Measurements from ENCODE around the gene ITIH1. TPM values are rescaled to one million over a fixed set of nuclear protein-coding genes. Genes with fewer than 3 reads are reported as not detected.

The ITIH1 gene
- total and polyA plus RNA-seq, 9 of the 15 experiments (the other 6 are each of a cell fraction or from before 2014, with no cell fraction given): 0.31 TPM; not detected in 8

DNA sequence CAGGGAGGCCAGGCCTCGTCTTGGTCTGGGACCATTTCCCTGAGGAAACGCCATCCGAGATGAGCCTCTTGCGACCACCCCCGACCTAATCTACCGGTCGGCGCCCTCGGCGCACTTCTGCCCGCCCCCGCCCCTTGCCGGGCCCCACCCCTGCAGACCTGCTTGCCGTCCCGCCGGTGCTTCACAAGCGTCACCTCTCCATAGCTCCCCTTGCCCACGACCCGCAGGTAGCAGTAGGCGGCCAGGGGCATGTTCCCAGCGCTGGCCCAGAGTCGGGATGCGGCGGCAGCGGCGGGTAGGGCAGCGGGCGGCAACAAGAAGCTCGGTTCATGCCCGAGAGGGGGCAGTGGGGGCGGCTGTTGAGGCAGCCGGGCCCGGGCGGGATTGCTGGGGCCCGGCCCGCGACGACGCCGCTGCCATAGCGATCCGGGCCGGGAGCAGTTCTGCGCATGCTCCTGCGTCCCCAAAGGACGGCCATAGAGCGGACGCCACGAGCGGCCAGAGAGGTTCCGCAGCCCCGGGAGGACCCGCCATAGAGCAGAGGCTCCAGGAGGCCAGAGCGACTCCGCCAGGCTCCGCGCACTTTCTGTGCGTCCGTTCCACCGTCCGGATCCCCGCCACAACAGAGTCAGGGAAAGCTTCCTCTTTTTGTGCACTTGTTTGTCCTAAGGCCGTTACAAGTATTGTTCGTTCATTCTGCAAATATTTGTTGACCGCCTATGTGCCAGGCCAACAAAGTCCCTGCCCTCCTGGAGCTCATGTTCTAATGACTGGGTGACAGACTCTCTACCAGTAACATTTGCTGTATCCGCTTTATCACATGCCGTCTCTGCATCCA is 6.7 kb upstream of the ITIH1 start, which contains the start of gene NEK4 (continued):
- TF ChIP-seq BRD9 (IDR thresholded peaks at IDR 0.05; ENCODE audit: low read depth, partially characterized antibody) (no peak), NCOA2 (IDR thresholded peaks at IDR 0.05; ENCODE audit: partially characterized antibody in 2 of 2) (no peak), PHB (CRISPR knock-in tag; IDR thresholded peaks at IDR 0.05) (no peak), BRD4 (IDR thresholded peaks at IDR 0.05) (peak; percentile 46; the same call in 1 of the 2 replicates), POLR2H (tag; IDR thresholded peaks at IDR 0.05; ENCODE audit: low read depth) (peak; percentile 84), ZNF785 (CRISPR knock-in tag; IDR thresholded peaks at IDR 0.05) (no peak), HMGN3 (IDR thresholded peaks at IDR 0.05; ENCODE audit: borderline replicate concordance, extremely low read depth, insufficient read length, low read depth, low read length) (no peak), ZNF507 (tag; conservative IDR thresholded peaks at IDR 0.05) (no peak), NR2F6 (CRISPR knock-in tag; IDR thresholded peaks at IDR 0.05) (no peak), BDP1 (IDR thresholded peaks at IDR 0.05; ENCODE audit: insufficient read depth, insufficient read length) (no peak), MED1 (CRISPR knock-in tag; IDR thresholded peaks at IDR 0.05; ENCODE audit: borderline replicate concordance) (no peak), MYC (IDR thresholded peaks at IDR 0.05; ENCODE audit: low read depth, low read length) (peak; percentile 41; the same call in 1 of the 2 replicates), MYC (CRISPR knock-in tag; IDR thresholded peaks at IDR 0.05; ENCODE audit: borderline replicate concordance, low read depth) (no peak), ZNF384 (IDR thresholded peaks at IDR 0.05; ENCODE audit: low read depth, low read length) (no peak), ZZZ3 (IDR thresholded peaks at IDR 0.05) (0 out of 2 replicates have a peak, but pooled peaks have one; percentile 51), RFX5 (IDR thresholded peaks at IDR 0.05; ENCODE audit: low read depth, low read length) (no peak), JUN (IDR thresholded peaks at IDR 0.05; ENCODE audit: borderline replicate concordance, low read depth, low read length) (0 out of 2 replicates have a peak, but pooled peaks have one; percentile 7), JUN (CRISPR knock-in tag; IDR thresholded peaks at IDR 0.05; ENCODE audit: borderline replicate concordance) (no peak), TAF1 (IDR thresholded peaks at IDR 0.05; ENCODE audit: control insufficient read depth, extremely low read depth, insufficient read depth, low read length, severe bottlenecking) (peak; percentile 91)
- TF ChIP-seq, protein P1, sequence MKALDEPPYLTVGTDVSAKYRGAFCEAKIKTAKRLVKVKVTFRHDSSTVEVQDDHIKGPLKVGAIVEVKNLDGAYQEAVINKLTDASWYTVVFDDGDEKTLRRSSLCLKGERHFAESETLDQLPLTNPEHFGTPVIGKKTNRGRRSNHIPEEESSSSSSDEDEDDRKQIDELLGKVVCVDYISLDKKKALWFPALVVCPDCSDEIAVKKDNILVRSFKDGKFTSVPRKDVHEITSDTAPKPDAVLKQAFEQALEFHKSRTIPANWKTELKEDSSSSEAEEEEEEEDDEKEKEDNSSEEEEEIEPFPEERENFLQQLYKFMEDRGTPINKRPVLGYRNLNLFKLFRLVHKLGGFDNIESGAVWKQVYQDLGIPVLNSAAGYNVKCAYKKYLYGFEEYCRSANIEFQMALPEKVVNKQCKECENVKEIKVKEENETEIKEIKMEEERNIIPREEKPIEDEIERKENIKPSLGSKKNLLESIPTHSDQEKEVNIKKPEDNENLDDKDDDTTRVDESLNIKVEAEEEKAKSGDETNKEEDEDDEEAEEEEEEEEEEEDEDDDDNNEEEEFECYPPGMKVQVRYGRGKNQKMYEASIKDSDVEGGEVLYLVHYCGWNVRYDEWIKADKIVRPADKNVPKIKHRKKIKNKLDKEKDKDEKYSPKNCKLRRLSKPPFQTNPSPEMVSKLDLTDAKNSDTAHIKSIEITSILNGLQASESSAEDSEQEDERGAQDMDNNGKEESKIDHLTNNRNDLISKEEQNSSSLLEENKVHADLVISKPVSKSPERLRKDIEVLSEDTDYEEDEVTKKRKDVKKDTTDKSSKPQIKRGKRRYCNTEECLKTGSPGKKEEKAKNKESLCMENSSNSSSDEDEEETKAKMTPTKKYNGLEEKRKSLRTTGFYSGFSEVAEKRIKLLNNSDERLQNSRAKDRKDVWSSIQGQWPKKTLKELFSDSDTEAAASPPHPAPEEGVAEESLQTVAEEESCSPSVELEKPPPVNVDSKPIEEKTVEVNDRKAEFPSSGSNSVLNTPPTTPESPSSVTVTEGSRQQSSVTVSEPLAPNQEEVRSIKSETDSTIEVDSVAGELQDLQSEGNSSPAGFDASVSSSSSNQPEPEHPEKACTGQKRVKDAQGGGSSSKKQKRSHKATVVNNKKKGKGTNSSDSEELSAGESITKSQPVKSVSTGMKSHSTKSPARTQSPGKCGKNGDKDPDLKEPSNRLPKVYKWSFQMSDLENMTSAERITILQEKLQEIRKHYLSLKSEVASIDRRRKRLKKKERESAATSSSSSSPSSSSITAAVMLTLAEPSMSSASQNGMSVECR (CRISPR knock-in tag; IDR thresholded peaks at IDR 0.05): peak; percentile 72
- TF ChIP-seq, protein P2, sequence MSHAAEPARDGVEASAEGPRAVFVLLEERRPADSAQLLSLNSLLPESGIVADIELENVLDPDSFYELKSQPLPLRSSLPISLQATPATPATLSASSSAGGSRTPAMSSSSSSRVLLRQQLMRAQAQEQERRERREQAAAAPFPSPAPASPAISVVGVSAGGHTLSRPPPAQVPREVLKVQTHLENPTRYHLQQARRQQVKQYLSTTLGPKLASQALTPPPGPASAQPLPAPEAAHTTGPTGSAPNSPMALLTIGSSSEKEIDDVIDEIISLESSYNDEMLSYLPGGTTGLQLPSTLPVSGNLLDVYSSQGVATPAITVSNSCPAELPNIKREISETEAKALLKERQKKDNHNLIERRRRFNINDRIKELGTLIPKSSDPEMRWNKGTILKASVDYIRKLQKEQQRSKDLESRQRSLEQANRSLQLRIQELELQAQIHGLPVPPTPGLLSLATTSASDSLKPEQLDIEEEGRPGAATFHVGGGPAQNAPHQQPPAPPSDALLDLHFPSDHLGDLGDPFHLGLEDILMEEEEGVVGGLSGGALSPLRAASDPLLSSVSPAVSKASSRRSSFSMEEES (CRISPR knock-in tag; IDR thresholded peaks at IDR 0.05): no peak
- TF ChIP-seq, protein P3, sequence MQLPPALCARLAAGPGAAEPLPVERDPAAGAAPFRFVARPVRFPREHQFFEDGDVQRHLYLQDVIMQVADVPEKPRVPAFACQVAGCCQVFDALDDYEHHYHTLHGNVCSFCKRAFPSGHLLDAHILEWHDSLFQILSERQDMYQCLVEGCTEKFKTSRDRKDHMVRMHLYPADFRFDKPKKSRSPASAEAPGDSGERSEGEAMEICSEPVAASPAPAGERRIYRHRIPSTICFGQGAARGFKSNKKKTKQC (CRISPR knock-in tag; IDR thresholded peaks at IDR 0.05): no peak
